Gastrocnemius medialis (tissue), 4 donors: ENCODE results near the gene FOXL1. TPM values are rescaled to one million over a fixed set of nuclear protein-coding genes. Genes with fewer than 3 reads are reported as not detected.

Source experiments
- ATAC-seq, 2 donors: fragments of 150-250 bp; one replicate each; pipeline ENCODE4 v1.9.1; 2016
- DNase-seq, 2 donors: peaks; one replicate each; pipeline ENCODE4 v3.0.0-alpha.2; 2019
- H3K27ac ChIP-seq, 4 donors: fragments of 200-600 bp; sonication (generic); 1 replicate in 1 of 4; 2 replicates in 3 of 4; pipeline ENCODE4 v1.5.1; 2016 to 2018; ENCODE audit warnings: mild to moderate bottlenecking in 2 of 4, moderate library complexity in 1 of 4
- H3K27me3 ChIP-seq, 3 donors: fragments of 200-600 bp; sonication (generic) in 2 of 3; 1 replicate in 1 of 3; 2 replicates in 2 of 3; pipeline versions ENCODE4 v1.5.1 to v1.6.0; 2016 to 2019; ENCODE audit warnings: mild to moderate bottlenecking in 1 of 3, moderate library complexity in 1 of 3
- H3K36me3 ChIP-seq, 2 donors: fragments of 200-600 bp; sonication (generic) in 1 of 2; one replicate each; pipeline ENCODE4 v1.5.1; 2017 to 2018
- H3K4me1 ChIP-seq, 2 donors: fragments of 200-600 bp; sonication (generic) in 1 of 2; one replicate each; pipeline ENCODE4 v1.5.1; 2016 to 2017; ENCODE audit warnings: mild to moderate bottlenecking in 2 of 2
- H3K4me3 ChIP-seq, 4 donors: fragments of 200-600 bp; sonication (generic) in 3 of 4; 1 replicate in 1 of 4; 2 replicates in 3 of 4; pipeline ENCODE4 v1.5.1; 2016 to 2019; ENCODE audit warnings: mild to moderate bottlenecking in 2 of 4
- H3K9me3 ChIP-seq, 3 donors: fragments of 200-600 bp; sonication (generic) in 2 of 3; 1 replicate in 1 of 3; 2 replicates in 2 of 3; pipeline ENCODE4 v1.5.1; 2016 to 2019
- POLR2A ChIP-seq, 2 donors: fragments of 450-650 bp; IDR thresholded peaks; one replicate each; pipeline ENCODE4 v1.6.1; 2017; ENCODE audit warnings: antibody characterized with exemption in 2 of 2, mild to moderate bottlenecking in 2 of 2, moderate library complexity in 2 of 2
- in situ Hi-C, 4 donors: fragments of 200-750 bp; cut with MboI; loops; one replicate each; pipeline versions ENCODE4 v1.15.0 to v1.8.0; 2017; ENCODE audit warnings: low sequenced_read_pairs in 4 of 4
- intact Hi-C: fragments of 100-400 bp; cut with DNase I; formaldehyde crosslinking; loops from one replicate; pipeline ENCODE4 v1.15.1; 2023; ENCODE audit warnings: low total_unique reads
- total RNA-seq, 4 donors: library from RNA; depleted of rRNA; stranded (reverse); fragments of >200 nt; gene quantifications; one replicate each; pipeline versions ENCODE4 v1.1.0 to v1.2.3, GENCODE V29; 2016
- TF ChIP-seq, protein P1 (sequence below), 5 experiments: fragments of 450-650 bp in 3 of 5; fragments of 200-600 bp in 2 of 5; sonication (generic) in 2 of 5; IDR thresholded peaks in 4 of 5; conservative IDR thresholded peaks in 1 of 5; 1 replicate in 4 of 5; 2 replicates in 1 of 5; pipeline ENCODE4 v1.5.1; 2016 to 2019; ENCODE audit warnings: antibody characterized with exemption in 5 of 5, mild to moderate bottlenecking in 3 of 5, moderate library complexity in 3 of 5

Gene FOXL1
- total RNA-seq, 4 donors from 2014 or later, result 2.0 to 5.9 (median 3.3) TPM

DNA sequence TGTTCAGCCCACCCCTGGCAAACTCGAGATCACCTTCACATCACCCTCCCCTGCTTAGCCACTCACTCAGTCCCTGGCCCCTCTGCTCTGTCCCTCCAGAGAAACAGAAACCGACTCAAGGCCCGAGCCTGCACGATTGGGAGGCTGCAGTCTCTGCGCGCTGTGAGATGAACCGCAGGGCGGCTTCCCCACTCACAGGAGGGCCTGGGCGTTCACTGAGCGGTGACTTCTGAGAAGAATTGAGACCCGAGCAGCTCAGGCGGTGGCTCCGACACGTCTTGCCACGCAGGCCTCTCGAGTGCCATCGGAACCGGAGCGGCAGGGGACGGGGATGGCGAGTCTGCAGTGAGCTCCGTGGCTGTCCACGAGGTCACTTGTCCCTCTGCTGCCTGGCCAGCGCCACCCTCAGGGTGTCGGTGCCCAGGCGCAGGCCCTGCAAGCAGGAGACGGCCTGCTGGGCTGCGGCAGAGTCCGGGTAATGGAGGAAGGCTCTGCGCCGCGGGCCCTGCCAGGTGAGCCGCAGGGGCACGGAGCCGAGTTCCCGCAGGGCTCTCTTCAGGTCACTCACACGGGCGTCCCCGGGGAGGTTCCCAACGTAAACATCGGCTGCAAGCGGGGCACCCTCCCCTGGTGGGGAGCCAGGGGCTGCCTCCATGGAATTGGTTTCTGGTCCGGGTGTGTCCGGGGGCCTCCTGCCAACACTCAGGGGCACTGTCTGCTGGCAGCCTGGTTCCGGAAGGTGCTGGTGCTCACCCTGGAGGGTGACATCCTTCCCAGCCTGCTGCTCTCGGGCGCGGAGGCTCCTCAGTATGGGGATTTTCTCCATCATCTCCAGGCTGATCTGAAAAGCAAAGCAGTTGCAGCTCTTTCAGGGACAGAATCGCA is 46.5 kb upstream of the FOXL1 start:
- no peaks in the 10 kb centered on the region for H3K27me3 ChIP-seq
- no peak for DNase-seq
- TF ChIP-seq POLR2A (IDR thresholded peaks at IDR 0.05), result no peak
- TF ChIP-seq, protein P1, sequence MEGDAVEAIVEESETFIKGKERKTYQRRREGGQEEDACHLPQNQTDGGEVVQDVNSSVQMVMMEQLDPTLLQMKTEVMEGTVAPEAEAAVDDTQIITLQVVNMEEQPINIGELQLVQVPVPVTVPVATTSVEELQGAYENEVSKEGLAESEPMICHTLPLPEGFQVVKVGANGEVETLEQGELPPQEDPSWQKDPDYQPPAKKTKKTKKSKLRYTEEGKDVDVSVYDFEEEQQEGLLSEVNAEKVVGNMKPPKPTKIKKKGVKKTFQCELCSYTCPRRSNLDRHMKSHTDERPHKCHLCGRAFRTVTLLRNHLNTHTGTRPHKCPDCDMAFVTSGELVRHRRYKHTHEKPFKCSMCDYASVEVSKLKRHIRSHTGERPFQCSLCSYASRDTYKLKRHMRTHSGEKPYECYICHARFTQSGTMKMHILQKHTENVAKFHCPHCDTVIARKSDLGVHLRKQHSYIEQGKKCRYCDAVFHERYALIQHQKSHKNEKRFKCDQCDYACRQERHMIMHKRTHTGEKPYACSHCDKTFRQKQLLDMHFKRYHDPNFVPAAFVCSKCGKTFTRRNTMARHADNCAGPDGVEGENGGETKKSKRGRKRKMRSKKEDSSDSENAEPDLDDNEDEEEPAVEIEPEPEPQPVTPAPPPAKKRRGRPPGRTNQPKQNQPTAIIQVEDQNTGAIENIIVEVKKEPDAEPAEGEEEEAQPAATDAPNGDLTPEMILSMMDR (IDR thresholded peaks at IDR 0.05 in 4 of 5, conservative IDR thresholded peaks at IDR 0.05 in 1 of 5), result no peak
- intact Hi-C loops (no loop called here), in situ Hi-C loops (loop anchor here in 1 of 4 donors (25.0 kb wide), 1 partner anchor 720 kb away; no protein-coding TSS in a partner anchor)
- peaks cover 0 to 23% of the 10 kb centered on the region in 2 donors for H3K36me3 ChIP-seq
- H3K9me3 ChIP-seq, result no peaks in the 10 kb centered on the region
- H3K4me3 ChIP-seq, result no peak overlapping the region
- no peak for ATAC-seq
- peaks cover 0 to 18% of the 10 kb centered on the region in 2 donors for H3K4me1 ChIP-seq
- H3K27ac ChIP-seq, result no peak overlapping the region

DNA sequence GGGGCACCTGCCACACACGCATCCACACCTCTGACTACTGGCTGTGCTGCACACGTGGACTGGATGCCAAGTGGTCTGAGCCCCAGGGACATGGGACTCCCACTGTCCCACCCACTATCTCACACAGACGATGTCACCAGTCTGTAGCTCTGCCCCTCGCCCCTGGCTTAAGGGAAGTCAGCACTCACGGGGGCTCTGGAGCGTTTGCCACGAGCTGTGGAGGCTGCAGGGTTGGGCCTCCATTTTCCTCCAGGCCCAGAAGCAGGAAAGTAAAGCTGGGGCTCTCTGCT is 45.9 kb upstream of the FOXL1 start:
- no peak overlapping the region for H3K27ac ChIP-seq
- peaks cover 0 to 29% of the 10 kb centered on the region in 2 donors for H3K36me3 ChIP-seq
- ATAC-seq (no peak), DNase-seq (no peak)
- TF ChIP-seq, protein P1 (IDR thresholded peaks at IDR 0.05 in 4 of 5, conservative IDR thresholded peaks at IDR 0.05 in 1 of 5), result no peak
- intact Hi-C loops, result no loop called here
- no peak overlapping the region for H3K4me3 ChIP-seq
- H3K9me3 ChIP-seq, result no peaks in the 10 kb centered on the region
- in situ Hi-C loops, result loop anchor here in 1 of 4 donors (25.0 kb wide), 1 partner anchor 720 kb away; no protein-coding TSS in a partner anchor
- H3K27me3 ChIP-seq, result no peaks in the 10 kb centered on the region
- peaks cover 0 to 18% of the 10 kb centered on the region in 2 donors for H3K4me1 ChIP-seq

DNA sequence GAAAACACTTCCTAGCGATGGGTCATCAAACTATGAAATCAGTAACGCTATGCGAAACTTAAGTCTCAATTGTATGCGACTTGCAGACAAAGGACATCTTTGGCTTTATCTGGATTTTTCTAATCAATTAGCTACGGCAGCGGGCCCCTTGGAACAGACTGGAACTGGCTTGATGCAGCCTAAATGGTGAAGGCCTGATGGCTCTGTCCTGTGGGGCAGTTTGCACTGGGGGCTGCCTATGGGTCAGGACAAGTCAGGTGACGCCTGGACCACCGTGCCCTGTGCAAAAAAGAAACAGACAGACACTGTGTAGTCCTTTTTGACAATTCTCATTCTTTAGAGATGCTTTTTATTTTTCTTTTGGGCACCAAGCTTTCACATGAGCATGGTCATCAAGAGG is 45.3 kb upstream of the FOXL1 start:
- Histone ChIP-seq H3K4me1 (peaks cover 0 to 16% of the 10 kb centered on the region in 2 donors), H3K4me3 (no peak overlapping the region), H3K36me3 (peaks cover 0 to 35% of the 10 kb centered on the region in 2 donors), H3K9me3 (no peaks in the 10 kb centered on the region), H3K27me3 (no peaks in the 10 kb centered on the region), H3K27ac (no peak overlapping the region)
- DNase-seq (no peak), ATAC-seq (no peak)
- in situ Hi-C loops, result loop anchor here in 1 of 4 donors (25.0 kb wide), 1 partner anchor 721 kb away; no protein-coding TSS in a partner anchor
- intact Hi-C loops, result no loop called here
- TF ChIP-seq, protein P1 (IDR thresholded peaks at IDR 0.05 in 4 of 5, conservative IDR thresholded peaks at IDR 0.05 in 1 of 5), result no peak
- TF ChIP-seq POLR2A (IDR thresholded peaks at IDR 0.05), result no peak

DNA sequence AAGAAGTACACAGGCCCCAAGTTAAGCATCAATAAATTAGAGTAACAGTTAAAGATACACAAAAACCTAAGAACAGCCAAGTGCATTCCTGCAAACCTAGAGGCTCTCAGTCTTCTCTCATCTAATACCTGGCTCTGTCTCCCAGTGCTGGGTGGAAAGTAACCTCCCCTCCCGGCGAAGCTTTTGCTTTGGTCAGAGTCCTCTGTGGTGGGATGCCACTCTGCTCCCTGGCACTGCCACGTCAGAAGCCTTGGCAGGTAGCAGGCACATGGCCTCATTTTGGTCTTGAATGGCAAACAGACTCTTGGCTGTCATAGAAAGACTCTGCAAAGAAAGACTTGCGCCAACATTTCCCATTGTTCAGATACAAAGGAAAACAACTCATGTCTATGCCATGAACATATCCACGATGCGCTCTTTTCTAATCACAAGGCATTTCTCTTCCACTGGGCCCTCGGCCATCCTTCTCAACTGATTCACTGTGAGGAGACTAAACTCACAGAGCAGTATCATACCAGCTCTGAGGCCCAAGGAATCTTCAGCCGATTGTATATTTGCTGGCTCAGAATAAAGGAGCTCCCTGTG is 44.5 kb upstream of the FOXL1 start:
- Histone ChIP-seq H3K36me3 (peaks cover 0 to 42% of the 10 kb centered on the region in 2 donors), H3K4me1 (peaks cover 0 to 8% of the 10 kb centered on the region in 2 donors), H3K4me3 (no peak overlapping the region), H3K27me3 (no peaks in the 10 kb centered on the region), H3K27ac (no peak overlapping the region), H3K9me3 (no peaks in the 10 kb centered on the region)
- ATAC-seq (no peak), DNase-seq (no peak)
- in situ Hi-C loops, result loop anchor here in 1 of 4 donors (25.0 kb wide), 1 partner anchor 722 kb away; no protein-coding TSS in a partner anchor
- intact Hi-C loops, result no loop called here
- TF ChIP-seq POLR2A (IDR thresholded peaks at IDR 0.05), result no peak
- TF ChIP-seq, protein P1 (IDR thresholded peaks at IDR 0.05 in 4 of 5, conservative IDR thresholded peaks at IDR 0.05 in 1 of 5), result no peak
